A673 (cell line): ENCODE results near the gene DAPK2. TPM values are rescaled to one million over a fixed set of nuclear protein-coding genes. Genes with fewer than 3 reads are reported as not detected.

Experiments used
- BruUV-seq: library from RNA; stranded (reverse); fragments of 400-500 nt; replicated peaks from 2 replicates; lab custom pipeline; 2021; lab: Mats Ljungman, UMichigan
- CTCF ChIA-PET: fragments of 300-600 bp; sonication (Branson Sonifier 250); formaldehyde crosslinking; loops from one replicate; lab custom pipeline; 2022; ENCODE audit warnings: antibody characterized with exemption; lab: Charles Lee
- POLR2A ChIA-PET: fragments of 300-600 bp; sonication (Branson Sonifier 250); formaldehyde crosslinking; loops from one replicate; lab custom pipeline; 2022; ENCODE audit warnings: antibody characterized with exemption; ENCODE audit not compliant: low non-redundant PET; lab: Charles Lee
- DNase-seq: peaks from one replicate; pipeline ENCODE4 v3.0.0-alpha.2; 2015; ENCODE audit warnings: low spot score
- H3K27ac ChIP-seq: fragments of 200-600 bp; sonication (generic); 2 replicates; pipeline ENCODE4 v1.5.1; 2016; ENCODE audit warnings: mixed run types, low read depth, mild to moderate bottlenecking, mixed read lengths, antibody characterized with exemption, low read length; ENCODE audit not compliant: poor library complexity, severe bottlenecking
- H3K27me3 ChIP-seq: fragments of 200-600 bp; sonication (generic); replicated peaks from 2 replicates; pipeline ENCODE4 v1.6.1; 2017; ENCODE audit warnings: mixed run types, low read depth, mild to moderate bottlenecking, mixed read lengths, antibody characterized with exemption, low read length; ENCODE audit not compliant: insufficient read depth, poor library complexity
- H3K36me3 ChIP-seq: fragments of 200-600 bp; sonication (generic); 2 replicates; pipeline ENCODE4 v1.6.1; 2016; ENCODE audit warnings: mixed run types, mild to moderate bottlenecking, mixed read lengths, antibody characterized with exemption, low read length; ENCODE audit not compliant: insufficient read depth, poor library complexity, severe bottlenecking
- H3K4me1 ChIP-seq: fragments of 200-600 bp; sonication (generic); 2 replicates; pipeline ENCODE4 v1.6.1; 2017; ENCODE audit warnings: mixed run types, mild to moderate bottlenecking, mixed read lengths, antibody characterized with exemption, low read length; ENCODE audit not compliant: insufficient read depth, poor library complexity, severe bottlenecking
- H3K4me3 ChIP-seq: fragments of 200-600 bp; sonication (generic); 2 replicates; pipeline ENCODE4 v1.5.1; 2016; ENCODE audit warnings: low read depth, mixed run types, mild to moderate bottlenecking, mixed read lengths, low read length; ENCODE audit not compliant: poor library complexity, severe bottlenecking
- H3K9me3 ChIP-seq: fragments of 200-600 bp; sonication (generic); 2 replicates; pipeline ENCODE4 v1.6.1; 2016; ENCODE audit warnings: mixed run types, low read depth, mild to moderate bottlenecking, mixed read lengths, antibody characterized with exemption, low read length; ENCODE audit not compliant: poor library complexity, severe bottlenecking
- CTCF ChIP-seq: fragments of 300-800, 200-600 bp; sonication (generic); conservative IDR thresholded peaks from 2 replicates; pipeline ENCODE4 v1.5.1; 2017; ENCODE audit warnings: low read depth, mild to moderate bottlenecking, antibody characterized with exemption, low read length, moderate library complexity, mixed read lengths
- EZH2 ChIP-seq: fragments of 200-600 bp; sonication (generic); IDR thresholded peaks from 2 replicates; pipeline ENCODE4 v1.6.1; 2017; ENCODE audit warnings: borderline replicate concordance, low read depth, mild to moderate bottlenecking, mixed read lengths, antibody characterized with exemption, low read length; ENCODE audit not compliant: poor library complexity, severe bottlenecking
- intact Hi-C: fragments of 100-400 bp; cut with micrococcal nuclease; formaldehyde crosslinking; loops from one replicate; pipeline ENCODE4 v1.10.0; 2022; ENCODE audit not compliant: unreplicated experiment
- total RNA-seq: library from RNA; stranded (reverse); gene quantifications from 2 replicates; pipeline ENCODE4 v1.2.3, GENCODE V29; 2021

DAPK2 gene
- total RNA-seq, 1 experiment from 2014 or later, result 19.2 TPM

DNA sequence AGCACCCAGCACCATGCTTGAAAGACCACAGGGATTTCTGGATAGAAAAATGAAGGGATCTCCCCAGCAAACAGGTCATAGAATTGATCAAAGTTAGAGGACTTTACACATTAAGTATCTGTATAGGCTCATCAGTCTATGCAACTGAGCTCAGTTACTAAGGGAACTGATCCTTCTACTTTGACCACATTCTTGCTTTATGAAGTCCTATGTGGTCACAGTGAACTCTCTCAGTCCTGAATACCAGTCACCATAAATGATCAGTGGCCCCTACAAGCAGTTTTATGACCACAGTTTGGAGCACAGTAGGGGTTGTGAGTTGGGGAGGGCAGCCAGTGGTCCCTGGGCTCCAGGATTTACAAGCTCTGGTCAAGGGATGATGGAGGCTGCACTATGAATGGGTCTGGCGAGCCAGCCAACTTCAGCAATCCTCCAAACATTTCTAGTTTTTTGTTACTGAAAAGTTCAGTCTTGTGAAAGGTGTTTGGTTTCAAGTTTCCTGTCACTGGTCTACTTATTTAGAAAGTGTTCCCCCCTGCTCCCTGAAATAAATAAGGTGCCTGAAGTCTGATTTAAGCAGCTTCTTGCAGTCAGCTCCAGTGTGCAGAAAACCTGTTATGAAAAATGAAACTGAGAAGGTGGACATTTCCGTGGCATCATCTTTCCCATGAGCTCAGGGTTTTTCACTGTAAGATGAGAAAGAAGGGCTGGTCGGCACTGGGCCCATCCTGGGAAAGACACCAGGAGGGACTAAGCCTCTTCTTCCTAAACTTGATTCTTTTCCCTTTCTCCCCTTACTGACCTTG lies 75.5 kb downstream of the DAPK2 start:
- Histone ChIP-seq H3K9me3 (no peaks in the 10 kb centered on the region), H3K27ac (no peak overlapping the region), H3K4me3 (no peak overlapping the region), H3K27me3 (no peaks in the 10 kb centered on the region), H3K36me3 (no peaks in the 10 kb centered on the region), H3K4me1 (peaks cover 3% of the 10 kb centered on the region)
- POLR2A ChIA-PET, result no interaction called here
- CTCF ChIA-PET, result no interaction called here
- intact Hi-C loops, result no loop called here
- TF ChIP-seq CTCF, result no peak
- TF ChIP-seq EZH2, result no peak
- BruUV-seq, result no TSS peak
- no peak for DNase-seq

- ChIA-PET POLR2A (no interaction called here), CTCF (interaction anchor here (0.6 kb wide), 1 partner anchor 52 kb away, joined by 3 read pairs; no protein-coding TSS in a partner anchor)
- BruUV-seq, result no TSS peak
- intact Hi-C loops, result no loop called here
- H3K9me3 ChIP-seq, result no peaks in the 10 kb centered on the region
- no peaks in the 10 kb centered on the region for H3K27me3 ChIP-seq
- no peak for DNase-seq
- H3K4me3 ChIP-seq, result no peak overlapping the region
- H3K36me3 ChIP-seq, result no peaks in the 10 kb centered on the region
- peaks cover 3% of the 10 kb centered on the region for H3K4me1 ChIP-seq
- no peak overlapping the region for H3K27ac ChIP-seq
- TF ChIP-seq EZH2 (no peak), CTCF (no peak)
Measured at GRCh38 chr15:63969652-63970421, 76.4 kb downstream of the DAPK2 start.

DNA sequence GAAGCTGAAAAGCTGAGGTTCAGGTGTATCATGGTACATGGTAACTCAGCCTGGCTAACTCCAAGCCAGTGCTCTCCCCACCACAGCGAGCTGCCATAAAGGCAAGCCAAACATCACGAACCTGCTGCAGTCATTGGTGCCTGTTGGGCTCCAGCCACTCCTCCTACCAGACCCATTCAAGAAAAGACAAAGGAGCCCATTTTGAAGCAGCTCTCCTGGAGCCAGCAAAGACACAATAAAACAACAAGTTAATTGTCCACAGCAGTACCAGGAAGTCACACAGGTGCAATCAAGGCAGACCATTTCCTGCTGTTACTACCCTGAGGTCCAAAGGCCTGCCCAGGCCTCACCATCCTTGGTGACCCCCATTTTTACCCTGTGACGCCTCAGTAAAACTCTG lies 77.6 kb downstream of the DAPK2 start:
- Histone ChIP-seq H3K4me1 (peaks cover 3% of the 10 kb centered on the region), H3K27me3 (no peaks in the 10 kb centered on the region), H3K4me3 (no peak overlapping the region), H3K27ac (no peak overlapping the region), H3K36me3 (no peaks in the 10 kb centered on the region), H3K9me3 (no peaks in the 10 kb centered on the region)
- DNase-seq, result no peak
- CTCF ChIA-PET, result interaction anchor here (0.8 kb wide), 1 partner anchor 77 kb away, joined by 3 read pairs; no protein-coding TSS in a partner anchor
- TF ChIP-seq CTCF (no peak), EZH2 (no peak)
- no TSS peak for BruUV-seq
- POLR2A ChIA-PET, result no interaction called here
- intact Hi-C loops, result no loop called here
